ENCODE measurements around the gene KCNE3.

Gene KCNE3

GRCh38 chr11:74471668-74472429 is 4.5 kb upstream of the KCNE3 start:
- DNase-seq (ENCODE audit: low spot score) = no peak

DNA sequence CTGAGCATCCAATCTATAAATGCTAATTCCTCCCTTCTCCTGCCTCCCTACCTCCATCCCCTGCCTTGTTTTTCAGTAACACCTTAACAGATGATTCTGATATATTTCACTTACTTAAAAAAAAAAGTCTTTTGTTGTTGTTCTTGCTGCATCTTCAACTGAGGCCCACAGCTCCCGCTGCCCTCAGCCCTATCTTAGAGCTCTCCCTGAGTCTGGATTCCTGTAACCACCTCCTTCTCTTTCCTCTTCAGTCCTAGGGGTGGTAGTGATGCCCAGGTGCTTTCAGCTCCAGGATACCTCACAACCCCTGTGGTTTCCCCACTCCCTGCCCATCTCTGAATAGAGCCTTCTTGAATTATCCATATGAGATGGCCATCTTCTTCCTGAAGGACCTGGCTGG is 3.7 kb upstream of the KCNE3 start:
- DNase-seq (ENCODE audit: low spot score) = no peak

DNA sequence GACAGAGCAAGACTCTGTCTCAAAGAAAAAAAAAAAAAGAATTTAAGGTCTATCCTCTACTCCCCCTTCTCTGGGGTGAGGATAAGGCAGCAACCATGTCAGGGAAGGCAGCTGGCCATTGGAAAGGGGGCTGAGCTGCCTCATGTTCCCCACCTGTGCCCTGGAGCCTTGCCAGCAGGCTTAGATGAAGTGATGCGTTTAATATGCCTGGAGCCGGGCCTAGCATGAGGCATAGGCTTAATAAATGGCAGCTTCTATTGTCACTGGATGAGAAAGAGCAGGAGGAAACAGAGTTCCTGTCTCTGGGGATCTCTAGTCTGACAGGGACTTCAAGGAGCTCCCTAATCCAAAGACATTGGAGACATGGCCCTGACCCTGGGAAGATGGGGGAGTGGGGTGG is 3.2 kb upstream of the KCNE3 start:
- DNase-seq (ENCODE audit: low spot score) = no peak

GRCh38 chr11:74468936-74469335 is 1.6 kb upstream of the KCNE3 start:
- no peak for DNase-seq (ENCODE audit: low spot score)

- no peak for DNase-seq (ENCODE audit: low spot score)
These were observed 1.2 kb upstream of the KCNE3 start for GRCh38 chr11:74468521-74468920.

DNA sequence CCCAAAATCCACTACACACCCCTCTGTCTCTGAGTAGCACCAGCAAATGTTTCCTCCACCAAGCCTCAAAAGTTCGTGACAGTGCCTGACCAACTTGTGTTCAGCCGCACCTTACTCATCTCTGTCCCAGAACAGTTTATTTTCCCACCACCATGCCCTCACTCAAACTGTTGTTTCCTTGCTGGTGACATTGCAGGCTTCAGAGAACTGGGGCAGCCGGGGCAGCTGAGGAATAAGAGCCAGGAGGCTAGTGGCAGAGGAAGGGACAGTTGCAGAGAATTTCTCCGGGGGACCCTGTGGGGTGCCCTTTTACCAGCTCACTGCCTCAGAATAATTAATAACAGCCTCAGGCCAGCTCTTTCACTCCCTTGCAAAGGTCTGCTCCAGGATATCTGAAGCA is 709 bp upstream of the KCNE3 start:
- DNase-seq (ENCODE audit: low spot score) = no peak

- peak; percentile 62 for DNase-seq (ENCODE audit: low spot score)
These were observed 2.0 kb downstream of the KCNE3 start for GRCh38 chr11:74465291-74465708.

- no peak for DNase-seq (ENCODE audit: low spot score)
These were observed 2.6 kb downstream of the KCNE3 start for GRCh38 chr11:74464746-74465145.

DNA sequence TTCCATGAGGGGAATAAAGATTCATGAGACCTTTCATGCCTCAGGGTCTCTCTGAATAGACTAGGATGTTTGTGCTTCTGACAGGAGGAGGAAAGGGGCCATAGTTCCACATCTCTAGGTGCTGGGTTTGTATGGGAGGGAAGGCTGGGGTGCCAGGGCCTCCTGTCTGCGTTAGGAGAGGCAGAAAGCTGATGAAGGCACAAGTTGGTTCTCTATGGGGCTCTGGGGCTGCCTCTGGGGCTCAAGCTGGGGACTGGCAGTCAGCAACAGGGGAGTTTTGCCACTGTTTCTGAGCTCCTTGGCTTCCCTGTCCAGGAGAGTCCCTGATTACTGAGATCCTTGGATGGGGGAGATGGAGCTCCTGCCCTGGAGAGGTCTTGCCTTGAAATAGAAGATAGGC is 4.1 kb downstream of the KCNE3 start:
- no peak for DNase-seq (ENCODE audit: low spot score)

DNA sequence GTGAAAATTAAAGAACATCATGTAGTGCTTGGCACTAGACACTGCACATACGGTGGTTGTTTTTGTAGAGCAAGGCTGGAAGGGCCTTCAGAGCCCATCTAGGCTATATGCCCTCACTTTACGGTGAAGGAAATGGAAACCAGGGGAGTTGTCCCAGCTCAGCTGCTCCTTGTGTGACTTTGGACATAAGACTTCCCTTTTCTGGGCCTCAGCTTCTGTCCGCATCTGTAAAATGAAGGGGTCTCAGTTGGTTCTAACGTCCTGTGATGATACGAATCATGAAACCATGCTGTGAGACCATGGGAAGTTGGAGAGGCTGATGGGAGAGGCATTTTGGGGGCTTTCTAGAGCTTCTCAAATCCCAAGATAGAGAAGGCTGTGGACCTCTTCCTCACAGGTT is 4.7 kb downstream of the KCNE3 start:
- no peak for DNase-seq (ENCODE audit: low spot score)

DNA sequence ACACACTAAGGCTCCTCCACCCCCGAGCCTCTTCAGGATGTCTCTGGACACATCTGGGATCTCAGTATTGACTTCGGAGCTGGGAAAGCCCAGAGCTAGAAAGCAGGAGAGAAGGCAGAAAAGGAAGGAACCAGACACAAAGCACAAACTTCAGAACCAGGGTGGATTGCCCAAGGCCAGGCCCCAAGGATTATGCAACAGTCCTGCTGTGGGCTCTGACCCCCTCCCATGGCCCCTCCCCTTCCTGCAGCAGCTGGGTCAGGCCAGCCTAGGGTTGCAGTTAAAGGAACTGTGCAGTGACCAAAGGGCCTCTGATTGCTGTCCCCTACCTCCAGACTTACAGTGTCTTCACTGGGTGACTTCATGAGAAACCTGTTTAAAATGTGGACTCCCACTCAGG is 5.3 kb downstream of the KCNE3 start:
- no peak for DNase-seq (ENCODE audit: low spot score)

DNA sequence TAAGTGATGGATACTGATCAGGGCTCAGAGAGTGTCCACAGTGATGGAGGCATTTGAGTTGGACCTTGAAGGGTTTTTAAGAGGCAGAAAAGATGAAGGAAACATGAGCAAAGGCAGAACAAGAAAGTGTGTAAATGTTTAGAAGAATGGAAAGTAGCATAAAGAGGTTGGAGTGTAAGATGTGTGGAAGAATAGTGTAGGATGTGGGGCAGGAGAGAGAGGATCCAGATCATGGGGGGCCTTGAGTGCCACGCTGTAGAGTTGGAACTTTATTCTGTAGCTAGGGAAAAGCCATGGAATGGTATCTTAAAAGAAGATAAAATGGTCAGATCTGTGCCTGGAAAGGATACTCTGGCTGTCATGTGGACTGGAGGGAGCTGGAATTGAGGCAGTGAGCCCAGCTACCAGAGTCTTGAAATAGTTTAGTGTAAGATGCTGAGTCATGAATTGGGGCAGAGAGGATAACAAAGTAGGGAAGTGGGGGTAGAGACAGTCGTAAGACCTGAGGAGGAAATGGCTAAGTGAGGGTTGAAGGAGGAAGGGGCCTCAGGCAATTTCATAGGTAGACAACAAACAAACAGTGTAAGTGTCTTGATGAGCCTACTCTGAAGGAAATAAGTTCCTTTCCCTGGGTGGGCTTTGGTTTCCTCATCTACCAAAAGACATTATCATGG is 6.7 kb downstream of the KCNE3 start:
- DNase-seq (ENCODE audit: low spot score) = no peak

GRCh38 chr11:74460065-74460464 is 7.3 kb downstream of the KCNE3 start:
- no peak for DNase-seq (ENCODE audit: low spot score)

- DNase-seq (ENCODE audit: low spot score) = no peak
These were observed 7.8 kb downstream of the KCNE3 start for GRCh38 chr11:74459584-74459983.

- no peak for DNase-seq (ENCODE audit: low spot score)
These were observed 10.0 kb downstream of the KCNE3 start for GRCh38 chr11:74457356-74457755.

DNA sequence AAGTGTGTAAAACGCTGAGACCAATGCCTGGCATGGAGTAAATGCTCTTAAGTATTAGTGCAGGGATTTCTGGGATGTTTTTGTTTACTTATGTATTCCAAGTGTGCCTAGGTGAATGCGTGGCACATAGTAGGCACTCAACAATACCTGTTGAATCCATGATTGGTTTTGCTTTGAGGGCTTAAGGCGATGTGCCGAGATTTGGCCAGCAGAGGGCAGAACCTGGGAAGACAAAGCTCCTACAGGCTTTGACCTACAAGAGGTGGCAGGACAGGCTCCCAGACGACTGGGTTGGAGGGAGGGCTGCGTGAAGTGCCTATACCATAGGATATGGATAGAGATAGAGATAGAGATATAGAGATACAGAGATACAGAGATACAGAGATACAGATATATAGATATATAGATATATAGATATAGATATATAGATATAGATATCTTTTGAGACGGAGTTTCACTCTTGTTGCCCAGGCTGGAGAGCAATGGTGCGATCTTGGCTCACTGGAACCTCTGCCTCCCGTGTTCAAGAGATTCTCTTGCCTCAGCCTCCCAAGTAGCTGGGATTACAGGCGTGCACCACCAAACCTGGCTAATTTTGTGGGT is 13.9 kb downstream of the KCNE3 start:
- peak; percentile 59 for DNase-seq (ENCODE audit: low spot score)

DNA sequence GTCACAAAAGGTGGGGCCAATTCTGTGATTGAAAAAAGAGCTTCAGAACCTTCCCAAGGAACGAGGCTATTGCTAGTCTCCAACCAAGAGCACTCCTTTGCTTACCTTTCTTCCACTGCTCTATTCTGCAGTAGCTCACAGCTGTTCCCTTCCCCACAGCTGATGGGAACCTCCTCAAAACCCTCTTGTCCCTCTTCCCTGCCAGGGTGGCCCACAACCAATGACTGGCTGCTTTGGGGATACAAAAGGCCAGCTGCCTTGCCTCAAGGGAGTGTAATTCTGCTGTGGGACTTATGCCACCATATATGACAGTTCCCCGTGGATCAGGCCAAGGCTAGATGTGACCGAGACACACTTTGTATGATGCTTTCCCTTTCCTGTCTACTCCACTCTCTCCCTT is 15.0 kb downstream of the KCNE3 start:
- no peak for DNase-seq (ENCODE audit: low spot score)

DNA sequence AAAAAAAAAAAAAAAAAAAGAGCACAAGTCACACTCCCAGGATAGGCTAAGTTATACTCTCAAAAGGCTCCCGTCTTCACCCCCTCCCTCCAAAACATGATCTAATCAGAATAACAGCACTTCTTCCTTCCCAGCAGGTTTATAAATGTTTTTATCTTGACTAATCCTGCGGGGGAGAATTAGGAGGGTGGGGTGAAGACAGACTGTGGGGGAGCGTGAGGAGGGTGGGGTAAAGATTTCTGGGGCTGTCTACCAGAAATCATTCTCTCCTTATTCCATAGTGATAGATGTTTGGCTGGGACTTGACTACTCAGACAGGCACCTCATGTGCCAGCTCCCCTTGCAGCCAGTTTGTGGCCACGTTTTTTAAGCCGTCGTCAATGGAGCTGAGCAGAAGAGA is 17.0 kb downstream of the KCNE3 start:
- no peak for DNase-seq (ENCODE audit: low spot score)

- peak; percentile 79 for DNase-seq (ENCODE audit: low spot score)
These were observed 17.9 kb downstream of the KCNE3 start for GRCh38 chr11:74449369-74449931.

- DNase-seq (ENCODE audit: low spot score) = no peak
These were observed 19.6 kb downstream of the KCNE3 start for GRCh38 chr11:74447720-74448119.

DNA sequence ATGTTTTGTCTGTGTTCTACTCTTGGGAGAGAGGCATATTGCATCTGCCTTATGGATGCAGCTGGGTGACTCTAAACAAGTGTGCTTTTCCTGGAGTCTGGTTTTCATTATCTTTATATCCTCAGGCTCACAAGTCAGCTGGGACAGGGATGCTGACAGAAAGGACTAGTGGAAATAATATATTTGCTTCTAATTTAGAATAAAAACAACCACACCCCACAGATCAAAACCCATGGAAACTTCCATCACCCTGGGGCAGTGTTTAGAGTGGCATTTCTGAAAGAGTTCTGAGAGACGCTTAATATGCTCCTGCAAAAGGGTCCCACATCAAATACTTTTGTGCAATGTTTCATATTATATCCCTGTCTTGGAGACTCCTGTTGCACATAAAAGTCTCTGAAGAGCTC is 20.8 kb downstream of the KCNE3 start:
- DNase-seq (ENCODE audit: low spot score) = no peak

DNA sequence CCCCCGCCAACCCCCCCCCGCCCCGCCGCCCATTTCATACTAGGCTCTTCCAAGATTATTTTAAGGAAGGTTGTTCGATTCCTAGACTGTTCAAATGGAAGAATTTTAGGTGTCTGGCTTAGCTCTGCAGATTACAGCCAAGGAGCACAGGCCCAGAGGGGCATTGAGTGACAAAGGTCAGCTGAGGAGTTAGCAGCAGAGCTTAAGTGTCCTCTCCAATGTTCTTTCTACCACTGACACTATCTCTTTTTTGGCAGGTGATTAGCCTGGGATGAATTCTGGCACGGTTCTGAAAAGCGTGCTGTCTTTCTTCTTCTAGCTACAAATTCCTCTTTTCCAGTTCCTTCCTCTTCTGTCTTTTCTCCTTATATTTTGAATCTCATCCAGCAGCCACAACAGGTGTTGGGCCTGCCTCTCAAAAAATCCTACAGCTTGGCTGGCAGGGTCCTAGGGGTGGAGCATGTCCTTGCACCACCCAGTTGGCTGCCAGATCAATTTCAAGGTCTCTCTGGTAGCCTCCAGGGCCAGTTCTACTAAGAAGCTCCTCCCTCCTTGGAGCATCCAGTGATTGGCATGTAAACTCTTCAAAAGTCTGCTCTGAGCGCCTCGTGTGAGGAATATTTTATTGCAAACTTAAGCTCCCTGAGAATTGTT is 23.0 kb downstream of the KCNE3 start:
- DNase-seq (ENCODE audit: low spot score) = no peak

All from SW480 (cell line).